ENCODE results near the gene GABRG1.

The GABRG1 gene

GRCh38 chr4:46123913-46124755, at the start of gene GABRG1:
Gene GABRG1 (minus strand): TSS chr4:46124054. CDS start chr4:46123913, 141 bp downstream.
- ChIA-PET CTCF (interaction anchor here (1.2 kb wide), 1 partner anchor 19 kb away, joined by 3 read pairs; no protein-coding TSS in a partner anchor), POLR2A (no interaction called here)
- no peak for DNase-seq (ENCODE audit: extremely low spot score)
- no peak for TF ChIP-seq CTCF (IDR thresholded peaks at IDR 0.05; ENCODE audit: control extremely low read depth, extremely low read depth, low read depth, missing control alignments)

- DNase-seq (ENCODE audit: extremely low spot score), result no peak
- ChIA-PET CTCF (interaction anchor here (0.8 kb wide), 1 partner anchor 26 kb away, joined by 3 read pairs; no protein-coding TSS in a partner anchor), POLR2A (no interaction called here)
- TF ChIP-seq CTCF (IDR thresholded peaks at IDR 0.05; ENCODE audit: control extremely low read depth, extremely low read depth, low read depth, missing control alignments), result no peak
Measured at GRCh38 chr4:46146993-46147392, 23.1 kb upstream of the GABRG1 start.

- ChIA-PET POLR2A (no interaction called here), CTCF (no interaction called here)
- TF ChIP-seq CTCF (IDR thresholded peaks at IDR 0.05; ENCODE audit: control extremely low read depth, extremely low read depth, low read depth, missing control alignments), result no peak
- DNase-seq (ENCODE audit: extremely low spot score), result no peak
Measured at GRCh38 chr4:46131498-46132057, 7.7 kb upstream of the GABRG1 start.

GRCh38 chr4:46124773-46125413, 1.0 kb upstream of the GABRG1 start:
- no peak for TF ChIP-seq CTCF (IDR thresholded peaks at IDR 0.05; ENCODE audit: control extremely low read depth, extremely low read depth, low read depth, missing control alignments)
- no peak for DNase-seq (ENCODE audit: extremely low spot score)
- CTCF ChIA-PET, result interaction anchor here (1.2 to 1.5 kb wide), 2 partner anchors 10 to 19 kb away, joined by 3 to 5 read pairs; no protein-coding TSS in a partner anchor
- POLR2A ChIA-PET, result no interaction called here

GRCh38 chr4:46081674-46082073, 42.2 kb downstream of the GABRG1 start:
- POLR2A ChIA-PET, result no interaction called here
- DNase-seq (ENCODE audit: extremely low spot score), result no peak
- TF ChIP-seq CTCF (IDR thresholded peaks at IDR 0.05; ENCODE audit: control extremely low read depth, extremely low read depth, low read depth, missing control alignments), result no peak
- CTCF ChIA-PET, result no interaction called here

- POLR2A ChIA-PET, result no interaction called here
- TF ChIP-seq CTCF (IDR thresholded peaks at IDR 0.05; ENCODE audit: control extremely low read depth, extremely low read depth, low read depth, missing control alignments), result no peak
- DNase-seq (ENCODE audit: extremely low spot score), result no peak
- CTCF ChIA-PET, result no interaction called here
Measured at GRCh38 chr4:46081248-46081647, 42.6 kb downstream of the GABRG1 start.
